ENCODE measurements around the gene DCC. TPM values are rescaled to one million over a fixed set of nuclear protein-coding genes. Genes with fewer than 3 reads are reported as not detected.

The DCC gene
- total and polyA plus RNA-seq, 3 donors from 2014 or later, result 7.9 to 42.1 (median 24.5) TPM

DNA sequence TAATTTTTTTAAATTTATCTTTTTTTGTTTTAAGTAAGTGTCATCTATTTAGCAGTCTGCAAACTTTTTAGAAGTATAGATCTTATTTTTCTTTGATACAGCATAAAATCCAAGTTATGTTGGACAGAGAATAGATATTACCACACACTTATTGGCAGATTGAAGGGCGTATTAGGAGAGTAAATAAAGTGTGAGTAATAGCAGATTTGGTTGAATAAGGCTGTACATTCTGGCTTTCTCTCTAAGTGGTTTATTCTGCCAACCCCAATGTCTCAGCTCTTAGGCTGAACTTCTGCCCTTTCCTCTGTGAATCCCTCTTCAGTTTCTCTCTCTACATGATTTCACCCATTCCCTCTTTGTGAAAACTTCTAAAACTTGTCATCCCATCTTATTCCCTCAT lies 651.2 kb downstream of the DCC start:
- Histone ChIP-seq H3K4me1 (no peaks in the 10 kb centered on the region), H3K27me3 (no peaks in the 10 kb centered on the region), H3K27ac (no peak overlapping the region), H3K9me3 (no peaks in the 10 kb centered on the region), H3K4me3 (no peak overlapping the region), H3K36me3 (ENCODE audit: low read depth, missing control alignments) (no peaks in the 10 kb centered on the region)
- WGBS, 2 donors, result 83 to 92% methylated on average over 1 of the region's 1 CpG
- TF ChIP-seq CTCF (IDR thresholded peaks at IDR 0.05), result no peak
- no peak for TF ChIP-seq POLR2A (IDR thresholded peaks at IDR 0.05)
- intact Hi-C loops (cut with DNase I; ENCODE audit: low total_unique reads), result no loop called here
- DNase-seq, result no peak

GRCh38 chr18:52992041-52992440 lies 652.0 kb downstream of the DCC start:
- 69 to 76% methylated on average over 6 of the region's 6 CpGs for WGBS, 2 donors
- intact Hi-C loops (cut with DNase I; ENCODE audit: low total_unique reads), result no loop called here
- Histone ChIP-seq H3K4me3 (no peak overlapping the region), H3K27me3 (no peaks in the 10 kb centered on the region), H3K9me3 (no peaks in the 10 kb centered on the region), H3K36me3 (ENCODE audit: low read depth, missing control alignments) (no peaks in the 10 kb centered on the region), H3K27ac (no peak overlapping the region), H3K4me1 (no peaks in the 10 kb centered on the region)
- TF ChIP-seq POLR2A (IDR thresholded peaks at IDR 0.05) (no peak), CTCF (IDR thresholded peaks at IDR 0.05) (no peak)
- no peak for DNase-seq

GRCh38 chr18:52995875-52996274 lies 655.9 kb downstream of the DCC start:
- Histone ChIP-seq H3K4me3 (no peak overlapping the region), H3K9me3 (no peaks in the 10 kb centered on the region), H3K36me3 (ENCODE audit: low read depth, missing control alignments) (no peaks in the 10 kb centered on the region), H3K27me3 (no peaks in the 10 kb centered on the region), H3K4me1 (no peaks in the 10 kb centered on the region), H3K27ac (no peak overlapping the region)
- 87 to 89% methylated on average over 4 of the region's 4 CpGs for WGBS, 2 donors
- DNase-seq, result no peak
- TF ChIP-seq POLR2A (IDR thresholded peaks at IDR 0.05) (no peak), CTCF (IDR thresholded peaks at IDR 0.05) (no peak)
- intact Hi-C loops (cut with DNase I; ENCODE audit: low total_unique reads), result no loop called here

- Histone ChIP-seq H3K9me3 (no peaks in the 10 kb centered on the region), H3K4me1 (no peaks in the 10 kb centered on the region), H3K4me3 (no peak overlapping the region), H3K36me3 (ENCODE audit: low read depth, missing control alignments) (no peaks in the 10 kb centered on the region), H3K27ac (no peak overlapping the region), H3K27me3 (no peaks in the 10 kb centered on the region)
- 85 to 86% methylated on average over 2 of the region's 2 CpGs for WGBS, 2 donors
- TF ChIP-seq CTCF (IDR thresholded peaks at IDR 0.05) (no peak), POLR2A (IDR thresholded peaks at IDR 0.05) (no peak)
- intact Hi-C loops (cut with DNase I; ENCODE audit: low total_unique reads), result no loop called here
- DNase-seq, result no peak
These were observed 659.6 kb downstream of the DCC start for GRCh38 chr18:52999633-53000032.

DNA sequence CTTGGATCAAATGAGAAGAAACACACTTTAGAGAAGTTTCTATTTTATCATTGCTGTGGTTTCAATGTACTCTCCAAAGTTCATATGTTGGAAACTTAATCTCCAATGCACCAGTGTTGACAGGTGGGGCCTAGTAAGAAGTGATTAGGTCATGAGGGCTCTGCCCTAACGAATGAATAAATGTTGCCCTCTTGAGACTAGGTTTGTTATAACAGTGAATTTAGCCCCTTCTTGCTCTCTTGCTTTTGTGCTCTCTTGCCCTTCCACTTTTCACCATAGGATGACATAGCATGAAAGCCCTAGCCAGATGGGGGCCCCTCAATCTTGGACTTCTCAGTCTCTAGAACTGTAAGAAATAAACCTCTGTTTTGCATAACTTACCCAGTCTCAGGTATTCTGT lies 664.8 kb downstream of the DCC start:
- Histone ChIP-seq H3K27ac (no peak overlapping the region), H3K4me3 (no peak overlapping the region), H3K4me1 (no peaks in the 10 kb centered on the region), H3K36me3 (ENCODE audit: low read depth, missing control alignments) (no peaks in the 10 kb centered on the region), H3K9me3 (no peaks in the 10 kb centered on the region), H3K27me3 (no peaks in the 10 kb centered on the region)
- WGBS, 2 donors, result 41 to 48% methylated on average over 1 of the region's 1 CpG
- intact Hi-C loops (cut with DNase I; ENCODE audit: low total_unique reads), result no loop called here
- TF ChIP-seq CTCF (IDR thresholded peaks at IDR 0.05), result no peak
- no peak for TF ChIP-seq POLR2A (IDR thresholded peaks at IDR 0.05)
- DNase-seq, result no peak

All from testis (tissue), 3 donors.